ENCODE results near the gene M1AP. TPM values are rescaled to one million over a fixed set of nuclear protein-coding genes. Genes with fewer than 3 reads are reported as not detected.
A peak's percentile ranks its signal among the peaks of the same experiment; 100 is the strongest.

M1AP gene
- total and polyA plus RNA-seq, 9 of the 15 experiments (the other 6 are each of a cell fraction or from before 2014, with no cell fraction given): 0.06 to 0.33 (median 0.11) TPM; not detected in 4

DNA sequence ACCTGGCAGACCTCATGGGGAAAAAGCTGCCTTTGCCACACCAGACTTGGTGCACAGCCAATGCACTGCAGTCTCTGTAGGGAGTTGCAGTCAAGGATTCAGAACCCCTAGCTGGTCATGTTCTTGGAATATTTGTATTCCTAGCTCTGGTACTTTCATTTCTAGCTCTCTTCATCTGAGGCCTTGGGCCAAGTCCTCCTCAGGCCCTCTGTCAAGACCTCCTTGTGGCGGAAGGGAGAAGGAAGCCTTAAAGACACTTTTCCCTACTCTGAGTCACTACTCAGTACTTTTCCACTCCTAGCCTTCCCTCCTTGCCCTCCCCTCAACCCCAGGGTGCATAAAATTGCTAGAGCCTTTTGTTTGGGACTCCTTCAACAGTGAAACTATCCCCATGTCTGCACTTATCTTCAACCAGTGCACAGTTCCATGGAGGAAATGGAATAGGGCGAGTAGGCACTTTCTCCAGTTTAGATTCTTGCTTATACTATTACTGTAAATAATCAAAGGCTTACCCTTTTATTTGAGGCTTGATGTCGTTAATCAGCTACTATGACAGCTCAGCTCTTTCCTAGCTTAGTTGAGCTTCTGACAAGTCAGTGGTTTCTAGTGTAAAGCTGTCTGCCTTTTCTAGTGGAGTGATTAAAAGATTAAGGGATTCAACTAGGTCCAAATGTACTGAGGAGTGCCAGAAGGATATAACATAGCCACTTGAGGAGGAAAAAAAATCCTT lies 15.8 kb downstream of the M1AP start (continued):
- TF ChIP-seq, protein P1, sequence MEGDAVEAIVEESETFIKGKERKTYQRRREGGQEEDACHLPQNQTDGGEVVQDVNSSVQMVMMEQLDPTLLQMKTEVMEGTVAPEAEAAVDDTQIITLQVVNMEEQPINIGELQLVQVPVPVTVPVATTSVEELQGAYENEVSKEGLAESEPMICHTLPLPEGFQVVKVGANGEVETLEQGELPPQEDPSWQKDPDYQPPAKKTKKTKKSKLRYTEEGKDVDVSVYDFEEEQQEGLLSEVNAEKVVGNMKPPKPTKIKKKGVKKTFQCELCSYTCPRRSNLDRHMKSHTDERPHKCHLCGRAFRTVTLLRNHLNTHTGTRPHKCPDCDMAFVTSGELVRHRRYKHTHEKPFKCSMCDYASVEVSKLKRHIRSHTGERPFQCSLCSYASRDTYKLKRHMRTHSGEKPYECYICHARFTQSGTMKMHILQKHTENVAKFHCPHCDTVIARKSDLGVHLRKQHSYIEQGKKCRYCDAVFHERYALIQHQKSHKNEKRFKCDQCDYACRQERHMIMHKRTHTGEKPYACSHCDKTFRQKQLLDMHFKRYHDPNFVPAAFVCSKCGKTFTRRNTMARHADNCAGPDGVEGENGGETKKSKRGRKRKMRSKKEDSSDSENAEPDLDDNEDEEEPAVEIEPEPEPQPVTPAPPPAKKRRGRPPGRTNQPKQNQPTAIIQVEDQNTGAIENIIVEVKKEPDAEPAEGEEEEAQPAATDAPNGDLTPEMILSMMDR (IDR thresholded peaks at IDR 0.05 in 2 of 3, conservative IDR thresholded peaks at IDR 0.05 in 1 of 3; ENCODE audit: insufficient read depth in 2 of 3, low read depth in 1 of 3, low read length in 3 of 3): peak in 2 of 3 experiments; percentile 13 to 21; a peak in 1 of 6 replicates
- TF ChIP-seq CCNT2 (IDR thresholded peaks at IDR 0.05; ENCODE audit: borderline replicate concordance, extremely low read depth, insufficient read length, low read depth, low read length): no peak
- no peak for TF ChIP-seq SIRT6 (IDR thresholded peaks at IDR 0.05; ENCODE audit: low read depth, low read length)
- no peak for TF ChIP-seq TBP (optimal IDR thresholded peaks at IDR 0.05; ENCODE audit: low read depth, low read length)
- peak; percentile 34; the same call in 1 of the 2 replicates for TF ChIP-seq FOSL1 (tag; conservative IDR thresholded peaks at IDR 0.05)
- TF ChIP-seq, protein P2, sequence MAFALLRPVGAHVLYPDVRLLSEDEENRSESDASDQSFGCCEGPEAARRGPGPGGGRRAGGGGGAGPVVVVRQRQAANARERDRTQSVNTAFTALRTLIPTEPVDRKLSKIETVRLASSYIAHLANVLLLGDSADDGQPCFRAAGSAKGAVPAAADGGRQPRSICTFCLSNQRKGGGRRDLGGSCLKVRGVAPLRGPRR (CRISPR knock-in tag; IDR thresholded peaks at IDR 0.05): no peak
- no peak for TF ChIP-seq PCBP1 (IDR thresholded peaks at IDR 0.05; ENCODE audit: low read depth, low read length, poor library complexity, severe bottlenecking)
- TF ChIP-seq SRSF1 (IDR thresholded peaks at IDR 0.05; ENCODE audit: low read depth, low read length): no peak
- TF ChIP-seq SMAD2 (IDR thresholded peaks at IDR 0.05; ENCODE audit: low read depth, low read length): no peak
- no peak for TF ChIP-seq CBX5 (IDR thresholded peaks at IDR 0.05; ENCODE audit: borderline replicate concordance, low read depth)
- no peak for TF ChIP-seq ZNF696 (CRISPR knock-in tag; conservative IDR thresholded peaks at IDR 0.05)
- no peak for TF ChIP-seq SAFB (IDR thresholded peaks at IDR 0.05; ENCODE audit: borderline replicate concordance, low read depth, low read length)
- TF ChIP-seq RBM39 (optimal IDR thresholded peaks at IDR 0.05; ENCODE audit: low read depth, low read length): no peak
- TF ChIP-seq, protein P3, sequence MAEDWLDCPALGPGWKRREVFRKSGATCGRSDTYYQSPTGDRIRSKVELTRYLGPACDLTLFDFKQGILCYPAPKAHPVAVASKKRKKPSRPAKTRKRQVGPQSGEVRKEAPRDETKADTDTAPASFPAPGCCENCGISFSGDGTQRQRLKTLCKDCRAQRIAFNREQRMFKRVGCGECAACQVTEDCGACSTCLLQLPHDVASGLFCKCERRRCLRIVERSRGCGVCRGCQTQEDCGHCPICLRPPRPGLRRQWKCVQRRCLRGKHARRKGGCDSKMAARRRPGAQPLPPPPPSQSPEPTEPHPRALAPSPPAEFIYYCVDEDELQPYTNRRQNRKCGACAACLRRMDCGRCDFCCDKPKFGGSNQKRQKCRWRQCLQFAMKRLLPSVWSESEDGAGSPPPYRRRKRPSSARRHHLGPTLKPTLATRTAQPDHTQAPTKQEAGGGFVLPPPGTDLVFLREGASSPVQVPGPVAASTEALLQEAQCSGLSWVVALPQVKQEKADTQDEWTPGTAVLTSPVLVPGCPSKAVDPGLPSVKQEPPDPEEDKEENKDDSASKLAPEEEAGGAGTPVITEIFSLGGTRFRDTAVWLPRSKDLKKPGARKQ (CRISPR knock-in tag; IDR thresholded peaks at IDR 0.05): no peak
- no peak for TF ChIP-seq TEAD1 (CRISPR knock-in tag; IDR thresholded peaks at IDR 0.05)
- TF ChIP-seq ZNF589 (CRISPR knock-in tag; IDR thresholded peaks at IDR 0.05; ENCODE audit: low read depth): 0 out of 2 replicates have a peak, but pooled peaks have one; percentile 15
- TF ChIP-seq MAFF (IDR thresholded peaks at IDR 0.05; ENCODE audit: low read length): peak; percentile 12; the same call in 1 of the 2 replicates
- TF ChIP-seq HOXB6 (CRISPR knock-in tag; IDR thresholded peaks at IDR 0.05; ENCODE audit: borderline replicate concordance): no peak
- TF ChIP-seq, protein P4, sequence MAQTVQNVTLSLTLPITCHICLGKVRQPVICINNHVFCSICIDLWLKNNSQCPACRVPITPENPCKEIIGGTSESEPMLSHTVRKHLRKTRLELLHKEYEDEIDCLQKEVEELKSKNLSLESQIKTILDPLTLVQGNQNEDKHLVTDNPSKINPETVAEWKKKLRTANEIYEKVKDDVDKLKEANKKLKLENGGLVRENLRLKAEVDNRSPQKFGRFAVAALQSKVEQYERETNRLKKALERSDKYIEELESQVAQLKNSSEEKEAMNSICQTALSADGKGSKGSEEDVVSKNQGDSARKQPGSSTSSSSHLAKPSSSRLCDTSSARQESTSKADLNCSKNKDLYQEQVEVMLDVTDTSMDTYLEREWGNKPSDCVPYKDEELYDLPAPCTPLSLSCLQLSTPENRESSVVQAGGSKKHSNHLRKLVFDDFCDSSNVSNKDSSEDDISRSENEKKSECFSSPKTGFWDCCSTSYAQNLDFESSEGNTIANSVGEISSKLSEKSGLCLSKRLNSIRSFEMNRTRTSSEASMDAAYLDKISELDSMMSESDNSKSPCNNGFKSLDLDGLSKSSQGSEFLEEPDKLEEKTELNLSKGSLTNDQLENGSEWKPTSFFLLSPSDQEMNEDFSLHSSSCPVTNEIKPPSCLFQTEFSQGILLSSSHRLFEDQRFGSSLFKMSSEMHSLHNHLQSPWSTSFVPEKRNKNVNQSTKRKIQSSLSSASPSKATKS (CRISPR knock-in tag; IDR thresholded peaks at IDR 0.05): no peak
- no peak for TF ChIP-seq PHB2 (IDR thresholded peaks at IDR 0.05; ENCODE audit: low read depth)
- no peak for TF ChIP-seq DACH1 (IDR thresholded peaks at IDR 0.05; ENCODE audit: partially characterized antibody)
